GM11168 (cell line): ENCODE measurements around the gene RNF14.

Experiments used
- in situ Hi-C: fragments of 300-500 bp; cut with MboI; formaldehyde crosslinking; loops from one replicate; pipeline ENCODE4 v1.12.0; 2022; ENCODE audit warnings: low sequenced_read_pairs; ENCODE audit not compliant: unreplicated experiment

The RNF14 gene

GRCh38 chr5:141947316-141947715, 21.6 kb upstream of the RNF14 start:
- in situ Hi-C loops = no loop called here

GRCh38 chr5:141948812-141949211, 20.1 kb upstream of the RNF14 start:
- in situ Hi-C loops = no loop called here

- in situ Hi-C loops = no loop called here
These were observed 19.4 kb upstream of the RNF14 start for GRCh38 chr5:141949511-141949910.

GRCh38 chr5:141950207-141951005, 18.5 kb upstream of the RNF14 start:
- in situ Hi-C loops = loop anchor here (10.0 kb wide), 1 partner anchor 246 kb away; no protein-coding TSS in a partner anchor

DNA sequence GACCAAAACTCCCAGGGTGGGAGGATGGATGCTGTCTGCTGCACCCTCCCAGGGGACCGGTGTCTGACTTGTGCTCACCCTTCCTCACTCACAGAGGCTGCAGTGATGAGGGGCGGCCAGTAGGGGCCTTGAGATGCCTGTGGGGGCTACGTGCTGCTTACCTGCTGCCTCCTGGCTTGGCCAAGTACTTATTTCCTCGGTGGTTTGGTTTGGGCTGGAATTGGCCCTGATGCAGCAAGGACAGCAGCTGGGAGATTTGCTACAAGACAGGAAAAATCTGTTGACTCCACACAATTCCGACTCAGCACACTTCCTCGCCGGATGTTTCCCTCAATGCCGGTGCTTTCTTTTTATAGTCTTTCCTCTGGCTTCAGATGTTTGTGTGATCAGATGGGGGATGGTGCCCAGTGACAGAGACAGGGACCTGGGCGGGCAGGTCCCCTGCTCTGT, 17.5 kb upstream of the RNF14 start:
- in situ Hi-C loops = loop anchor here (10.0 kb wide), 1 partner anchor 247 kb away; no protein-coding TSS in a partner anchor

DNA sequence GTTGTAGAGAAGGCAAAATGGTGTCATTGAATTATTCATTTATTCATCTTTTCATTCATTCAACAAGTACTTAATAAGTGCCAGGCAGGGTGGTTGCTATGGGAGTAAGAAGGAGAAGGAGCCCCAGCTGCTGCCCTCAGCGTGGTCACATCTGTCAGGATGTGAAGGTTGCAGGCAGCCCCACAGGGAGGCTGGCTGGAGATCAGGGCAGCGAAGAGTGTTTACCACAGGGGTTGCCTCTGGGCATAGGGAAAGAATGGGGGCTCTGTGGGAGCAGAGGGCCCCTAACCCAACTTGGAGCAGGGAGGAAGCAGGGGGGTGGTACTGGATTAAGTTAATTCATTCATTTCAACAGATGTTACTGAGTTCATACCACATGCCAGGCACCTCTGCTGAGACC, 16.9 kb upstream of the RNF14 start:
- in situ Hi-C loops = loop anchor here (10.0 kb wide), 1 partner anchor 247 kb away; no protein-coding TSS in a partner anchor

DNA sequence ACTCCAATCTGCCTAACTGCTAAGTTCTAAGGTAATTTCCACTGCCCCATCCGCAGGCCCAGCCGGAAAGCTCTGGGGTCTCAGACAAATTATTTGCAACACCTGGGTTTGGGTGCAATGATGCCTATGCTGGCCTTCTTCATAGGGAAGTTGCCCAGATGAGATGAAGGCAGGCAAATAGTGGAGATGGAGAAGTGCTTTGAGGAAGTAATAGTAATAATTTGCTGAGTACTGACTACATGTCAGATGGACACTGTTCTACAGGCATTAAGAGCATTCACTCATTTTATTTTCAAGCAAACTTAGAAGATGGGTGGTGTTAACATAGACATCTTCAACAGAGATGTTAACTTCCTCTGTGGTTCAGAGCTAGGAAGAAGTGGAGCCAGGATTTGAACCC, 14.7 kb upstream of the RNF14 start:
- in situ Hi-C loops = loop anchor here (10.0 kb wide), 1 partner anchor 249 kb away; no protein-coding TSS in a partner anchor

- in situ Hi-C loops = loop anchor here (10.0 kb wide), 1 partner anchor 253 kb away; no protein-coding TSS in a partner anchor
These were observed 11.4 kb upstream of the RNF14 start for GRCh38 chr5:141957367-141957996.

DNA sequence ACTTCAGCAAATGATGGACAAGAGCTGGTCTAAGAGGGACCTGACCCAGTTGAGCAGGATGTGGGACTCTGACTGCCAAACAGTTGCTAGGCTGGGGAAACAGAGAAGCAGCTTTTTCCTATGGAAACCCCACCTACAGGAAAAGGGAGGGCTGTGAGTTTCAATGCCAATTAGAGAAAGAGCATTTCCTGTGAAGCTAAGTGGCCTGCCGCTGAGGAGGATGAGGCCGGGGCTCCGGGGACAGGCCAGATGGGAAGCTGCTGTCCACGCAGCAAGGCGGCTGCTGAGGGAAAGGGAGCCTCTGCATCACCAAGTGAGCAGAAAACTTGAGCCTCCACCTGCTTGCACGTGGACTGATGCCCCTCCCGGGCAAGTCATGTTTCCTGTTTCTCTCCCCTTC, 10.8 kb upstream of the RNF14 start, which contains the start of gene PCDH12:
TSS of gene PCDH12 (minus strand) at position 90 of the 400 bp plus-strand sequence. CDS start 351 bp downstream, outside the sequence.
- in situ Hi-C loops = loop anchor here (10.0 kb wide), 1 partner anchor 253 kb away; no protein-coding TSS in a partner anchor

DNA sequence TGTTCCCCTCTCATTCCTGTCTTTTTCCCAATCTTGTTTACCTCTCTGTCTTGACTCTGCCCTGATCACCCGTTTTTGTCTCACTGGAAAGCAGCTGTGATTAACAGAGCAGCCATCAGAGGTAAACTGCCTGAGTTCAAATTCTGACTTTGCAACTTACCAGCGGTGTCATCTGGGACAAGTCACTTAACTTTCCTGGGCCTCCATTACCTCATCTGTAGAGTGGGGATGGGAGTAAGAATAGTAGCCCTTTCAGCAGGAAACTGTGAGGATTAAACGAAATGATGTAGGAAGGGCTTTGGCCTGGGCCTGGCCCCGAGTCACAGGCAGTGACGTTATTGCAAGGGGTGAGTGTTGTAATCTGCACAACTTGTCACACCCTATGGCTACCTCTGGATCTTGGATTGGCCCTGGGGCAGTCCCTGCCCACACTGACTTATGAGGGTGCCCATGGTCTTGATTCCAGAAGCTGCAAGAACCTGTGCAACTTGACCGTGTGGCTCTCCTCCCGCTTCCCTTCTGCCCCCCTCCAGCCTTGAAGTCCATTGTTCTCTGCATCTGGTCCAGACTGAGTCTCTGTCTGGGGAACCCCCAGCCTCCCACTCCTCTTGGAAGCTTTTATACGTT, 10.2 kb upstream of the RNF14 start:
- in situ Hi-C loops = loop anchor here (10.0 kb wide), 1 partner anchor 254 kb away; no protein-coding TSS in a partner anchor

- in situ Hi-C loops = no loop called here
These were observed 8.9 kb upstream of the RNF14 start for GRCh38 chr5:141960018-141960417.

- in situ Hi-C loops = no loop called here
These were observed 8.2 kb upstream of the RNF14 start for GRCh38 chr5:141960449-141961323.

DNA sequence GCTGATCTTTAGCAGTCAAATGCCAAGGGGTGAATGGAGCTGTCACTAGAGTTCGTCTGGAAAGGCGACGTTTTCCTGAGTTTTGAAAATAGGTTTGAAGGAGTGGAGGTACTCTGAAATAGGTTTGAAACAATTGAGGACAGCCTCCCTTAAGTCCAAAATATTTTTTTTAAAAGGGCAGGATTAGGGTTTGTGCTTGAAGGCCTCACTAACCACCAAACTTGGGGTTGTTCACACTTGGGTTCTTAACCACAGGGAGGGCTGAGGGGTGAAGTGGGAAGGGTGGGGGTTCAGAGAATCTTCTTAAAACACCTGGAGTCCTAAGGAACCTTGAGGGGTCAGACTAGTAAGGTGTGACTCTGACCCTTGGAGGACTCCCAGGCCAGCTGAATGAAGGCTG, 7.4 kb upstream of the RNF14 start:
- in situ Hi-C loops = no loop called here

GRCh38 chr5:141963701-141964100, 5.2 kb upstream of the RNF14 start:
- in situ Hi-C loops = no loop called here

DNA sequence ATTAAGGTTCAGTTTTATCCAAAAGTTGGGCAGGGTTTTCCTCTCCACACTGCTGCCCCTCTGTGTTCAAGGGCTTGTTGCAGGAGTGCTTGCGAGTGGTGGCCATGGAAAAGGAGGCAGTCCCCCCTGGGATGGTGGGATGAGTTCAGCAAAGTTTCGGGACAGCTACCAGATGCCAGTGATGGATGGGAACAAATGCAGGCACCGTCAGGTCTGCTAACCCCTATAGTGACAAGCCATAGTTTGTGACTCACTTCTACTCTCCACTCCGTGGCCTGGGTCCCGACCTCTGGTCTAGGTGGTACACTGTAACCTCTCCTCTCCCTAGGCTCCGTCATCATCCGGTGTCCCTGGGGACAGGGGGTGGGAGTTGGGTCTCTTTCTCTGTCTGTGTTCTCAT, 3.8 kb upstream of the RNF14 start:
- in situ Hi-C loops = no loop called here

GRCh38 chr5:141966275-141966962, 2.5 kb upstream of the RNF14 start:
- in situ Hi-C loops = no loop called here

DNA sequence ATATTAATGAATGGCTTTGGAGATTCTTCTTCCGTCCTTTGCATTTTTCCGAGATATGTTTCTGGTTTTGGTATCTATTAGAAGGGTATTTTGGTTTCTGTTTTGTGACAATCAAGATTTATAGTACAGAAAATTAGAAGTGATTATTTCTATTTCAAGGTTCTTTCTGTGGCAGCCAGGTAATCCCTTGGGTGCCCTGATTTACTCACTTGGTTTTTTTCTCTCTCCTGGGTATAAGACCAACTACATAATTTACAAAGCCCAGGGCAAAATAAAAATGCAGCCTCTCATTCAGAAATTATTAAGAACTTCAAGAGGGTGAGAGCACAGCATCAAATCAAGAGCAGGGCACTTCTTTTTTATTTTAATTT, 2.0 kb upstream of the RNF14 start:
- in situ Hi-C loops = no loop called here

GRCh38 chr5:141969783-141970771, 1.2 kb downstream of the RNF14 start:
- in situ Hi-C loops = no loop called here
